ENCODE data around the gene TBC1D2. TPM values are rescaled to one million over a fixed set of nuclear protein-coding genes. Genes with fewer than 3 reads are reported as not detected.
"Not testable (repeated sequence)": the region's sequence is repeated elsewhere in the genome, so short reads cannot be mapped to it uniquely, and the experiment has no call there.

Gene TBC1D2
- 1 to 10 TPM; 1.1 to 2.8 (median 2.0) TPM for polyA plus RNA-seq (ENCODE audit: insufficient read length in 10 of 10)
- long read RNA-seq, donor 1, partial matches to known transcripts, result 0 of 1 reads
- long read RNA-seq, donor 1, other reads (novel, unspliced or antisense), result 0 of 1 reads
- long read RNA-seq, donor 2, result 0 reads
- long read RNA-seq, donor 3, result 0 reads
- long read RNA-seq, donor 4, result 0 reads
- long read RNA-seq, donor 5, result 0 reads
- long read RNA-seq, donor 6, result 0 reads
- long read RNA-seq, donor 7, result 0 reads
- long read RNA-seq, donor 8, result 0 reads
- long read RNA-seq, donor 9, result 0 reads

GRCh38 chr9:98255578-98256296, at the start of gene TBC1D2:
Gene TBC1D2 (minus strand): TSS chr9:98255649. CDS start chr9:98255541, 108 bp downstream.
- peak; percentile 92 to 98 (median 95) for DNase-seq

GRCh38 chr9:98304381-98304780, 48.9 kb upstream of the TBC1D2 start:
- DNase-seq, result no peak

- DNase-seq, result no peak
Observed at GRCh38 chr9:98303633-98304125, 48.2 kb upstream of the TBC1D2 start.

GRCh38 chr9:98302938-98303632, 47.6 kb upstream of the TBC1D2 start:
- DNase-seq, result no peak

- DNase-seq, result no peak
Observed at GRCh38 chr9:98302150-98302549, 46.7 kb upstream of the TBC1D2 start.

GRCh38 chr9:98300611-98301010, 45.2 kb upstream of the TBC1D2 start:
- DNase-seq, result no peak

GRCh38 chr9:98298476-98298875, 43.0 kb upstream of the TBC1D2 start:
- DNase-seq, result no peak

- no peak for DNase-seq
Observed at GRCh38 chr9:98295824-98296223, 40.4 kb upstream of the TBC1D2 start.

GRCh38 chr9:98291820-98292219, 36.4 kb upstream of the TBC1D2 start:
- DNase-seq, result no peak

- no peak for DNase-seq
Observed at GRCh38 chr9:98290411-98290810, 35.0 kb upstream of the TBC1D2 start.

GRCh38 chr9:98289614-98290201, 34.3 kb upstream of the TBC1D2 start:
- no peak for DNase-seq

- no peak for DNase-seq
Observed at GRCh38 chr9:98288881-98289280, 33.4 kb upstream of the TBC1D2 start.

GRCh38 chr9:98287384-98287783, 31.9 kb upstream of the TBC1D2 start:
- DNase-seq, result no peak

- no peak for DNase-seq
Observed at GRCh38 chr9:98285446-98285845, 30.0 kb upstream of the TBC1D2 start.

- DNase-seq, result no peak
Observed at GRCh38 chr9:98284754-98285153, 29.3 kb upstream of the TBC1D2 start.

GRCh38 chr9:98283143-98283542, 27.7 kb upstream of the TBC1D2 start:
- not testable (repeated sequence) for DNase-seq

- DNase-seq, result no peak
Observed at GRCh38 chr9:98281281-98281680, 25.8 kb upstream of the TBC1D2 start.

- no peak for DNase-seq
Observed at GRCh38 chr9:98280574-98280973, 25.1 kb upstream of the TBC1D2 start.

- no peak for DNase-seq
Observed at GRCh38 chr9:98280162-98280561, 24.7 kb upstream of the TBC1D2 start.

GRCh38 chr9:98276907-98277469, 21.5 kb upstream of the TBC1D2 start:
- DNase-seq, result no peak

- no peak for DNase-seq
Observed at GRCh38 chr9:98275159-98275558, 19.7 kb upstream of the TBC1D2 start.

- DNase-seq, result no peak
Observed at GRCh38 chr9:98272083-98272482, 16.6 kb upstream of the TBC1D2 start.
